ENCODE data around the gene SDK1.

- TF ChIP-seq CTCF (IDR thresholded peaks at IDR 0.05; ENCODE audit: low read depth, low read length, poor library complexity, severe bottlenecking), result no peak
- TF ChIP-seq EZH2phosphoT487 (IDR thresholded peaks at IDR 0.05; ENCODE audit: borderline replicate concordance, low read length), result no peak
Measured at GRCh38 chr7:4079956-4080355, 778.9 kb downstream of the SDK1 start.

Data from DOHH2 (cell line).